ENCODE measurements around the gene ARHGEF12. TPM values are rescaled to one million over a fixed set of nuclear protein-coding genes. Genes with fewer than 3 reads are reported as not detected.

ARHGEF12 gene
- total and polyA plus RNA-seq, 3 donors from 2014 or later, result 26.6 to 74.1 (median 72.7) TPM

- no peak for DNase-seq
- TF ChIP-seq POLR2A (IDR thresholded peaks at IDR 0.05), result no peak
- TF ChIP-seq, protein P1, sequence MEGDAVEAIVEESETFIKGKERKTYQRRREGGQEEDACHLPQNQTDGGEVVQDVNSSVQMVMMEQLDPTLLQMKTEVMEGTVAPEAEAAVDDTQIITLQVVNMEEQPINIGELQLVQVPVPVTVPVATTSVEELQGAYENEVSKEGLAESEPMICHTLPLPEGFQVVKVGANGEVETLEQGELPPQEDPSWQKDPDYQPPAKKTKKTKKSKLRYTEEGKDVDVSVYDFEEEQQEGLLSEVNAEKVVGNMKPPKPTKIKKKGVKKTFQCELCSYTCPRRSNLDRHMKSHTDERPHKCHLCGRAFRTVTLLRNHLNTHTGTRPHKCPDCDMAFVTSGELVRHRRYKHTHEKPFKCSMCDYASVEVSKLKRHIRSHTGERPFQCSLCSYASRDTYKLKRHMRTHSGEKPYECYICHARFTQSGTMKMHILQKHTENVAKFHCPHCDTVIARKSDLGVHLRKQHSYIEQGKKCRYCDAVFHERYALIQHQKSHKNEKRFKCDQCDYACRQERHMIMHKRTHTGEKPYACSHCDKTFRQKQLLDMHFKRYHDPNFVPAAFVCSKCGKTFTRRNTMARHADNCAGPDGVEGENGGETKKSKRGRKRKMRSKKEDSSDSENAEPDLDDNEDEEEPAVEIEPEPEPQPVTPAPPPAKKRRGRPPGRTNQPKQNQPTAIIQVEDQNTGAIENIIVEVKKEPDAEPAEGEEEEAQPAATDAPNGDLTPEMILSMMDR (IDR thresholded peaks at IDR 0.05), result no peak
- H3K4me3 ChIP-seq, result no peak overlapping the region
- no peaks in the 10 kb centered on the region for H3K27me3 ChIP-seq
- peaks cover 7% of the 10 kb centered on the region for H3K4me1 ChIP-seq
- H3K36me3 ChIP-seq (ENCODE audit: low read depth, missing control alignments), result no peaks in the 10 kb centered on the region
- no peaks in the 10 kb centered on the region for H3K9me3 ChIP-seq
- intact Hi-C loops (cut with DNase I; ENCODE audit: low total_unique reads), result no loop called here
- WGBS, 2 donors, result 42 to 59% methylated on average over 2 of the region's 2 CpGs
- no peak overlapping the region for H3K27ac ChIP-seq
Observed at GRCh38 chr11:120385655-120386054, 49.4 kb downstream of the ARHGEF12 start.

GRCh38 chr11:120386318-120386717 is 50.1 kb downstream of the ARHGEF12 start:
- Histone ChIP-seq H3K9me3 (no peaks in the 10 kb centered on the region), H3K36me3 (ENCODE audit: low read depth, missing control alignments) (no peaks in the 10 kb centered on the region), H3K4me1 (peaks cover 7% of the 10 kb centered on the region), H3K27ac (no peak overlapping the region), H3K27me3 (no peaks in the 10 kb centered on the region), H3K4me3 (no peak overlapping the region)
- no peak for DNase-seq
- TF ChIP-seq POLR2A (IDR thresholded peaks at IDR 0.05), result no peak
- TF ChIP-seq, protein P1 (IDR thresholded peaks at IDR 0.05), result no peak
- 65 to 85% methylated on average over 1 of the region's 1 CpG for WGBS, 2 donors
- intact Hi-C loops (cut with DNase I; ENCODE audit: low total_unique reads), result no loop called here

DNA sequence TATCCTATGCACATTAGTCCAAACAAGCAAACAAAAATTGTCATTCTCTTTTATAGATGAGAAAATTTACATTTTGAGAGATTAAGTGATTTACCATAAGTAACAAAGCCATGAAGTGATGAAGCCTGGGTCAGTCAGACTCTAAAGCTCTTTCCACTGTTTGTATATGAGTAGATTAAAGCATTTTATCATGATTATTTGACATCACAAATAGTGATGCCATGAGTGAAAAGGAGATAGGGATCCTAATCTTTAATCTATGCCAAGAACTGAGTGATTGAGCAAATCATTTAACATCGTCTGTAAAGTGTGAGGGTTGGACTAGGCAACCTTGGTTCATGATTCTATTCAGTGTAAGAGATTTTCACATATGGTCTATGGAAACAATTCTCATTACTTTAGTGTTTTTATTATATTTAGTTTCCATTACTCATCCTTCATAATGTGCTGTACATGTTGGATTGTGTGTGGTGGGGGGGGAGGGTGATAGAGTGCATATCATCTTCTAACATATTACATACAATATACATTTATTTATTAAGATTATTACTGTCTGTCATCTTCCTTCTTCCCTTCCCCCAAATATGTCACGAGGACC is 50.7 kb downstream of the ARHGEF12 start:
- Histone ChIP-seq H3K27ac (no peak overlapping the region), H3K36me3 (ENCODE audit: low read depth, missing control alignments) (no peaks in the 10 kb centered on the region), H3K27me3 (no peaks in the 10 kb centered on the region), H3K9me3 (no peaks in the 10 kb centered on the region), H3K4me1 (peaks cover 7% of the 10 kb centered on the region), H3K4me3 (no peak overlapping the region)
- DNase-seq, result no peak
- intact Hi-C loops (cut with DNase I; ENCODE audit: low total_unique reads), result no loop called here
- WGBS, 2 donors, result 84 to 85% methylated on average over 2 of the region's 2 CpGs
- TF ChIP-seq, protein P1 (IDR thresholded peaks at IDR 0.05), result no peak
- TF ChIP-seq POLR2A (IDR thresholded peaks at IDR 0.05), result no peak

- no peak for DNase-seq
- Histone ChIP-seq H3K4me3 (no peak overlapping the region), H3K27me3 (no peaks in the 10 kb centered on the region), H3K4me1 (peaks cover 7% of the 10 kb centered on the region), H3K27ac (no peak overlapping the region), H3K36me3 (ENCODE audit: low read depth, missing control alignments) (no peaks in the 10 kb centered on the region), H3K9me3 (no peaks in the 10 kb centered on the region)
- no peak for TF ChIP-seq POLR2A (IDR thresholded peaks at IDR 0.05)
- TF ChIP-seq, protein P1 (IDR thresholded peaks at IDR 0.05), result no peak
- intact Hi-C loops (cut with DNase I; ENCODE audit: low total_unique reads), result no loop called here
Observed at GRCh38 chr11:120388261-120388660, 52.0 kb downstream of the ARHGEF12 start.
